Measurements from ENCODE around the gene LRRN3. TPM values are rescaled to one million over a fixed set of nuclear protein-coding genes. Genes with fewer than 3 reads are reported as not detected.
A peak's percentile ranks its signal among the peaks of the same experiment; 100 is the strongest.

The LRRN3 gene
- total RNA-seq, 6 experiments from 2014 or later = 0.19 to 0.31 (median 0.22) TPM; not detected in 2

- DNase-seq = no peak
- no peak for ATAC-seq
- Histone ChIP-seq H3K27me3 (no peaks in the 10 kb centered on the region), H3K4me1 (peaks cover 0 to 12% (median 4%) of the 10 kb centered on the region in 4 donors), H3K9me3 (no peaks in the 10 kb centered on the region), H3K4me3 (no peak overlapping the region), H3K27ac (no peak overlapping the region), H3K36me3 (no peaks in the 10 kb centered on the region)
- no peak for TF ChIP-seq CTCF (IDR thresholded peaks at IDR 0.05)
- no peak for TF ChIP-seq POLR2A (IDR thresholded peaks at IDR 0.05)
- intact Hi-C loops (cut with DNase I) = no loop called here
- 90% methylated on average over 4 of the region's 4 CpGs for WGBS (ENCODE audit: insufficient coverage, low coverage, low lambda C conversion rate, missing lambda C conversion rate)
Measured at GRCh38 chr7:111103678-111104274, 12.8 kb downstream of the LRRN3 start.

GRCh38 chr7:111104710-111105109 is 13.8 kb downstream of the LRRN3 start:
- no peak for TF ChIP-seq POLR2A (IDR thresholded peaks at IDR 0.05)
- 82% methylated on average over 3 of the region's 3 CpGs for WGBS (ENCODE audit: insufficient coverage, low coverage, low lambda C conversion rate, missing lambda C conversion rate)
- no peak for DNase-seq
- no peak for ATAC-seq
- H3K36me3 ChIP-seq = no peaks in the 10 kb centered on the region
- H3K27me3 ChIP-seq = no peaks in the 10 kb centered on the region
- no peak overlapping the region for H3K27ac ChIP-seq
- peaks cover 0 to 12% (median 4%) of the 10 kb centered on the region in 4 donors for H3K4me1 ChIP-seq
- no peaks in the 10 kb centered on the region for H3K9me3 ChIP-seq
- H3K4me3 ChIP-seq = no peak overlapping the region
- intact Hi-C loops (cut with DNase I) = no loop called here

GRCh38 chr7:111105269-111105668 is 14.3 kb downstream of the LRRN3 start:
- no peaks in the 10 kb centered on the region for H3K9me3 ChIP-seq
- no peak overlapping the region for H3K27ac ChIP-seq
- intact Hi-C loops (cut with DNase I) = no loop called here
- H3K27me3 ChIP-seq = no peaks in the 10 kb centered on the region
- H3K4me1 ChIP-seq = peaks cover 0 to 12% (median 4%) of the 10 kb centered on the region in 4 donors
- no peak for ATAC-seq
- no peak overlapping the region for H3K4me3 ChIP-seq
- WGBS (ENCODE audit: insufficient coverage, low coverage, low lambda C conversion rate, missing lambda C conversion rate) = 89% methylated on average over 3 of the region's 3 CpGs
- no peak for DNase-seq
- H3K36me3 ChIP-seq = no peaks in the 10 kb centered on the region
- TF ChIP-seq CTCF (IDR thresholded peaks at IDR 0.05) = no peak
- no peak for TF ChIP-seq POLR2A (IDR thresholded peaks at IDR 0.05)

- intact Hi-C loops (cut with DNase I) = no loop called here
- peak in 3 of 4 donors; percentile 42 to 57 (median 53) for ATAC-seq
- WGBS (ENCODE audit: insufficient coverage, low coverage, low lambda C conversion rate, missing lambda C conversion rate) = 29% methylated on average over 1 of the region's 1 CpG
Measured at GRCh38 chr7:111107579-111107978, 16.7 kb downstream of the LRRN3 start.

More at GRCh38 chr7:111107579-111107978, 16.7 kb downstream of the LRRN3 start:
- no peaks in the 10 kb centered on the region for H3K36me3 ChIP-seq
- H3K4me1 ChIP-seq = peaks cover 0 to 12% (median 4%) of the 10 kb centered on the region in 4 donors
- no peak for TF ChIP-seq CTCF (IDR thresholded peaks at IDR 0.05)
- no peak for TF ChIP-seq POLR2A (IDR thresholded peaks at IDR 0.05)
- no peak overlapping the region for H3K4me3 ChIP-seq
- H3K9me3 ChIP-seq = no peaks in the 10 kb centered on the region
- no peak for DNase-seq
- no peak overlapping the region for H3K27ac ChIP-seq
- H3K27me3 ChIP-seq = no peaks in the 10 kb centered on the region

Data from right lobe of liver (tissue), 6 donors.